Erythroblast (primary cell): ENCODE measurements around the gene RAB4B.
"Not testable (repeated sequence)": the region's sequence is repeated elsewhere in the genome, so short reads cannot be mapped to it uniquely, and the experiment has no call there.

Experiments used
- DNase-seq, 2 experiments: peaks; one replicate each; lab custom pipeline; 2025; lab: John Stamatoyannopoulos, UW
- GATA1 ChIP-seq: IDR thresholded peaks from 2 replicates; pipeline ENCODE4 v1.6.1; 2011; ENCODE audit warnings: low read depth, mild to moderate bottlenecking, control low read depth, low read length, moderate library complexity
- POLR2A ChIP-seq: IDR thresholded peaks from 2 replicates; pipeline ENCODE4 v1.6.1; 2011; ENCODE audit warnings: mild to moderate bottlenecking, low read length

RAB4B gene

GRCh38 chr19:40780582-40780981 lies 2.5 kb downstream of the RAB4B start:
- TF ChIP-seq POLR2A (no peak), GATA1 (no peak)
- DNase-seq: no peak

DNA sequence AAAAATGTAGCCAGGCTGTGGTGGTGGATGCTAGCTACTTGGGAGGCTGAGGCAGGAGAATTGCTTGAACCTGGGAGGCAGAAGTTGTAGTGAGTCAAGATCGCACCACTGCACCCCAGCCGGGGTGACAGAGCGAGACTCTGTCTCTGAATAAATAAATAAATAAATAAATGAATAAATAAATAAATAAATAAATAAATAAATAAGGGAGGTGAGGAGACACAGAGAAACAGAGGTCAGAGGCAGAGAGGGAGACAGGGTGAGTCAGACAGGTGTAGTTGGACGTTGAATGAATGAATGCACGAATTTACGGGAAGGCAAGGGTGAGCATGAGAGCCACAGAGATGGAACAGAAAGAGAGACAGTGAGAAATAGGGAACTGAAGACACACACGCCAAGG lies 3.1 kb downstream of the RAB4B start:
- TF ChIP-seq POLR2A: no peak
- TF ChIP-seq GATA1: no peak
- DNase-seq: no peak

DNA sequence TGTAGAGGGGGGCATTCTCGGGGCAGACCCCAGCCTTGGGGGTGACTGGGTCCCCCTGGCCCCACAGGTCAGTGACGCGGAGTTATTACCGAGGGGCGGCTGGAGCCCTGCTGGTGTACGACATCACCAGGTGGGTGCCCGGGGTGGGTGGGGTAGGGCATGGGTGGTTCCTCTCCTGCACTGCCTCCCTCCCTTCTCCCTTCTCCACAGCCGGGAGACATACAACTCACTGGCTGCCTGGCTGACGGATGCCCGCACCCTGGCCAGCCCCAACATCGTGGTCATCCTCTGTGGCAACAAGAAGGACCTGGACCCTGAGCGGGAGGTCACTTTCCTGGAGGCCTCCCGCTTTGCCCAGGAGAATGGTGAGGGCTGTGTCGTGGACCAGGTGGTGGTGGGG lies 5.7 kb downstream of the RAB4B start:
- TF ChIP-seq POLR2A: no peak
- no peak for TF ChIP-seq GATA1
- no peak for DNase-seq

- not testable (repeated sequence) for DNase-seq
Observed at GRCh38 chr19:40784146-40784545, 6.1 kb downstream of the RAB4B start.

DNA sequence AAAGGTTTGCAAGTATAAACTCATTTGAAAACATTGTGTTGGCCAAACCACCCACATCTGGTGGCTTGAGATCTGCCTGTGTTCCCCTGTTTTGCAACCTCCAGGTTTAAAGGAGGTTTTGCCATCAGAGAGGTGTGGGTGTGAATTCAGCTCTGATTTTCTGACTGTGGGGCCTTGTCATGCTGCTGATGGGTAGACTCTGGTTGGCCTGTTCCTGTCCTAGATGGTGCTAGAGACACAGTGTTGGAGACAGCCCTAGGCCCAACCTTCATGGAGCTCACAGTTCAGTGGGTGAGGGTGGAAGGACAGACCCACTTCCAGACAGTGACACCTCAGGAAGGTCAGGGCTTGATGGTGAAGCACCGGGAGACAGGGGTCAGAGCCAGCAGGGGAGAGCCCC lies 7.5 kb downstream of the RAB4B start:
- no peak for DNase-seq
- TF ChIP-seq GATA1 (no peak), POLR2A (no peak)

GRCh38 chr19:40786060-40787037 lies 8.3 kb downstream of the RAB4B start:
- TF ChIP-seq POLR2A (no peak), GATA1 (no peak)
- no peak for DNase-seq

GRCh38 chr19:40791349-40791748 lies 13.3 kb downstream of the RAB4B start:
- DNase-seq: no peak
- TF ChIP-seq GATA1: no peak
- TF ChIP-seq POLR2A: no peak

- no peak for DNase-seq
Observed at GRCh38 chr19:40791996-40792395, 13.9 kb downstream of the RAB4B start.

GRCh38 chr19:40797166-40797962 lies 19.3 kb downstream of the RAB4B start:
- DNase-seq: no peak
- TF ChIP-seq POLR2A: no peak
- no peak for TF ChIP-seq GATA1

More at GRCh38 chr19:40791996-40792395, 13.9 kb downstream of the RAB4B start:
- TF ChIP-seq GATA1 (no peak), POLR2A (no peak)

GRCh38 chr19:40797963-40798682 lies 20.1 kb downstream of the RAB4B start:
- DNase-seq: peak; percentile 85 to 89
- TF ChIP-seq GATA1: no peak
- TF ChIP-seq POLR2A: peak; percentile 75

- TF ChIP-seq POLR2A (peak; percentile 46), GATA1 (no peak)
Observed at GRCh38 chr19:40798683-40799557, 20.9 kb downstream of the RAB4B start, which contains the start of gene EGLN2. Gene EGLN2 (plus strand): TSS chr19:40799191. CDS start chr19:40800573, 1,382 bp downstream.

GRCh38 chr19:40799558-40800338 lies 21.7 kb downstream of the RAB4B start:
- TF ChIP-seq POLR2A (no peak), GATA1 (no peak)
- DNase-seq: peak; percentile 49 to 67

More at GRCh38 chr19:40798683-40799557, 20.9 kb downstream of the RAB4B start, which contains the start of gene EGLN2:
- peak; percentile 100 for DNase-seq

DNA sequence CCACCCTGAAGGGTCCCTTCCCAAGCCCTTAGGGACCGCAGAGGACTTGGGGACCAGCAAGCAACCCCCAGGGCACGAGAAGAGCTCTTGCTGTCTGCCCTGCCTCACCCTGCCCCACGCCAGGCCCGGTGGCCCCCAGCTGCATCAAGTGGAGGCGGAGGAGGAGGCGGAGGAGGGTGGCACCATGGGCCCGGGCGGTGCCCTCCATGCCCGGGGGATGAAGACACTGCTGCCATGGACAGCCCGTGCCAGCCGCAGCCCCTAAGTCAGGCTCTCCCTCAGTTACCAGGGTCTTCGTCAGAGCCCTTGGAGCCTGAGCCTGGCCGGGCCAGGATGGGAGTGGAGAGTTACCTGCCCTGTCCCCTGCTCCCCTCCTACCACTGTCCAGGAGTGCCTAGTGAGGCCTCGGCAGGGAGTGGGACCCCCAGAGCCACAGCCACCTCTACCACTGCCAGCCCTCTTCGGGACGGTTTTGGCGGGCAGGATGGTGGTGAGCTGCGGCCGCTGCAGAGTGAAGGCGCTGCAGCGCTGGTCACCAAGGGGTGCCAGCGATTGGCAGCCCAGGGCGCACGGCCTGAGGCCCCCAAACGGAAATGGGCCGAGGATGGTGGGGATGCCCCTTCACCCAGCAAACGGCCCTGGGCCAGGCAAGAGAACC lies 22.4 kb downstream of the RAB4B start:
- TF ChIP-seq GATA1: no peak
- TF ChIP-seq POLR2A: no peak
- no peak for DNase-seq
